HG03045 (cell line): Measurements from ENCODE around the gene DGKH.
"Not testable (repeated sequence)": the region's sequence is repeated elsewhere in the genome, so short reads cannot be mapped to it uniquely, and the experiment has no call there.

Experiments used
- ATAC-seq: cut with Tn5 transposase; IDR thresholded peaks from one replicate; pipeline ENCODE4 v1.9.1; 2021; ENCODE audit warnings: mild to moderate bottlenecking, moderate library complexity; ENCODE audit not compliant: unreplicated experiment

The DGKH gene

DNA sequence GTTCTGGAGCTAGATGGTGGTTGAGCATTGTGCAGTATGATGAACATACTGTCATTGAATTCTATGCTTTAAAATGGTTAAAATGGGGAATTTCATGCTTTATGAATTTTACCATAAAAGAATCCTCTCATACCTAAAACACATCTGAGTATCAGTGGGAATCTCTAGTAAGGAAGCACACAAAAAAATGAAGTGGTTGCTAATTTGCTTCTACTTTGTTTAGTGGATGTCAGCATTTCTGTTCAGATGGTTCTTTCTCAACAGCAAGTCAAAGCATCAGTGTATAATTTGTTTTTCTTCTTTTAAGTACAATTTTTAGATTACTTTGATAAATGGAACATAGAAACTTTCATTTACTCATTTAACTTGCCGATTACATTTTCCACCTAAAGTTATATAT, 171.4 kb downstream of the DGKH start:
- ATAC-seq, result no peak

DNA sequence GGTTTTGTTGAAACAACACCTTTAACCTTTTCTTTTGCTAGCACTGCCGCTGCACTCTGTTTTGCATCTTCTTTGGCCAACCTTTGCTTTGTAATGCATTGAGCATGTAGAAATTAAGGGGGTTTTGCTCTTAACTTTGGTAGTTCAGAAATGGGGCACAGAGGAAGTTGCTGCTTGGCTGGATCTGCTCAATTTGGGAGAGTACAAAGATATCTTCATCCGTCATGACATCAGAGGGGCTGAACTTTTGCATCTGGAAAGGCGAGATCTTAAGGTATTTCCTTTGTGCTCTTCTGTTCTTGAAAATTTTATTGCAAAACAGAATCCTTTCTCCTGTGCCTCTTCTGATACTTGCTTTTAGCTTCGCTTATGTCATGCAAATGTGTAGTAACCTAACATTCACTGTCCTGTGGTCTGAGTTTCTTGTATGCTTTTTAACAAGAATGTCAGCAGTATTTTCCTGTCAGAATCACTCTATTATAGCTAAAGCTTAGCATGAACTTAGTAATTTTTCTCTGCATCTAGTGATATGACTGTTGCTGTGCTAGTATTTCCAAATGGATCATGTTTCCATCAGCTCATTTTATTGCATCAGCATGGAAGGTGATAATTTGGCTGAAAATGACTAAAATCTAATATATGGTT, 172.8 kb downstream of the DGKH start:
- no peak for ATAC-seq

DNA sequence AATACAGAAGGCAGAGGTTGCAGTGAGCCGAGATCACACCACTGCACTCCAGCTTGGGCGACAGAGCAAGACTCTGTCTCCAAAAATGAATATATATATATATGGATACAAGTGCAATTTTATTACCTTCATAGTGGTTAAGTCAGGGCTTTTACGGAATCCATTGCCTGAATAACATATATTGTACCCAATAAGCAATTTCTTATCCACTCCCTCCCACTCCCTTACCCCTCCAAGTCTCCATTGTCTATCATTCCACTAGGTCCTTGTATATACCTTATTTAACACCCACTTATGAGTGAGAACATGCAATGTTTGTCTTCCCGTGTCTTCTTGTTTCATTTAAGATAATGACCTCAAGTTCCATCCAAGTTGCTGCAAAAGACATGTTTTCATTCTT, 175.2 kb downstream of the DGKH start:
- ATAC-seq, result no peak

DNA sequence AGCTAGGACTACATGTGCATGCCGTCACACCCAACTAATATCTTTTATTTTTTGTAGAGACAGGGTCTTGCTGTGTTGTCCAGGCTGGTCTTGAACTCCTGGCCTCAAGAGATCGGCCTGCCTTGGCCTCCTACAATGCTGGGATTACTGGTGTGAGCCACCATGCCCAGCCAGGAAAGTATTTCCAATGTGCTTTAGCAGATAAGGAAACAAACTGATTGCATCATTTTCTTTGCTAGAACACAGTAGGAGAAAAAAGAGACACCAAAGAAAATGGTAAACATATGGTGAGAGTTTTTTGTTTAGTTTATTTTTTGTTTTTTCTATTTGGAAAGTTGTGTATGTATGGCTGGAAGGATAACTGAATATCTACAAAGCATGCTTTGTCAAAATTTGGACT, 176.6 kb downstream of the DGKH start:
- no peak for ATAC-seq

DNA sequence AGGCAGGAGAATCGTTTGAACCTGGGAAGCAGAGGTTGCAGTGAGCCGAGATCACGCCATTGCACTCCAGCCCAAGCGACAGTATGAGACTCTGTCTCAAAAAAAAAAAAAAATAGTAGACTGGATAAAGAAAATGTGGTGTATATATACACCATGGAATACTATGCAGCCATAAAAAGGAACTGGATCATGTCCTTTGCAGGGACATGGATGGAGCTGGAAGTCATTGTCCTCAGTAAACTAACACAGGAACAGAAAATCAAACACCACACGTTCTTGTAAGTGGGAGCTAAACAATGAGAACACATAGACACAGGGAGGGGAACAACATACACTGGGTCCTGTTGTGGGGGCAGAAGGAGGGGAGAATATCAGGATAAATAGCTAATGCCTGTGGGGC, 178.3 kb downstream of the DGKH start:
- not testable (repeated sequence) for ATAC-seq

DNA sequence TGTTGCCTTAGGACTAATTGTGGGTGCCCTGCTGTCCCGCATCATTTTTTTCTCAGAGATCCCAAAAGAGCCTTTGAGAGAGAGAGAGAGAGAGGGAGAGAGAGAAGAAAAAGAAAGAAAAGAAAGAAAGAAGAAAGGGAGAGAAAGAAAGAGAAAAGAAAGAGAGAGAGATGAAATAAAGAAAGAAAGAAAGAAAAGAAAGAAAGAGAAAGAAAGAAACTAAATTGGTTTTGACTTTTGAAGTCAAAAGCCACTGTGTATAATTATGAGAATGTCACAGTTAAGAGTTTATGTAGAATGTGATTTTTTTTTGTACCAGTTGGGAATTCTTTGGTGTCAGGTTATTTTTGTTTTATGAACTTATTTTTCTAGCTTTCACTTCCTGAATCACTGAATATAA, 180.1 kb downstream of the DGKH start:
- ATAC-seq, result no peak

DNA sequence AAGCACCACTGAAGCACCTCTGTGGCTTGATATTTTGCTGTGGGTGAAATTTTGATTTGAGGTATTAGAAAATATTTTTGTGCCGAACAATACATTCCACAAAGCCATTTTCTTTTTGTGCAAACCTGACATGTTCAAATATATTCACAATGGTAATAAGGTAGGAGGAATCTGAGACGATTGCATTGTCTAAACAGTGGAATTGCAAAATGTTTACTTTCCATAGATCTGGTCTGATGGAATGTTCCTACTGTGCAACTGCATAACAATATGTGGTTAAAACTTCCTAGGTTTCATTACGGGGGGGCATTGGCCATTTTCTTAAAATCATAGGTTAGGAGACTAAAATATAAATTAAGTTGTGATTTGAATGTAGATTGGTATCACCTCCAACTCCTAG, 180.8 kb downstream of the DGKH start:
- ATAC-seq, result no peak

DNA sequence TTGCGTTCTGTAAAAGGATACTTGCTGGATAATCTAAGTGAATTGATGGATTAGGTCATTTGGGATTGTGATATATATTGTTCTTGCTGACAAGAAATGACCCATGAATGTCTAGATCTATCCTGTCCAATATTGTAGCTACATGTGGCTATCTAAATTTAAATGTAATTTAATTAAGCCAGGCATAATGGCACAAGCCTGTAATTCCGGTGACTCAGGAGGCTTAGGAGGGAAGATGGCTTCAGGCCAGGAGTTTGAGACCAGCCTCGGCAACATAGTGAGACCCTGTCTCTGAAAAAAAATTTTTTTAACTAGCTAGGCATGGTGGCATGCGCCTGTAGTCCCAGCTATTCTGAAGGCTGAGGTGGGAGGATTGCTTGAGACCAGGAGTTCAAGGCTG, 184.2 kb downstream of the DGKH start:
- ATAC-seq, result no peak

DNA sequence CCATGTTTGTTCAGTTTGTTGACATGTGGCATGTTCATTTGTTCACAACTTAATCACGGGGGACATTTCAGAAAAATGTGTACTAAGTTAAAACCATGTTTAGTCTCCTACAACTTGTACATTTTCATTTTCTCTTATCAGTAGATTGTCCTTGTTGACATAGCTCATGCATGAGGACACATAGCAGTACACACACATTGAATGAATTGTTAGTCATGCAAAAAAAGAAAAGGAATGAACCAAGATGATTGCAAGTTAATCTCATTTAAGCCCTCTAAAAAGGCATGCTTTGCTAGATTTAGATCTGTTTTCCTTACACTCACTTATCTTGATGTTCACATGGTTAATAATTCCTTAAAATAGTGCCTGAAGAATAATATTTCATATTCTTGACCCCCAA, 185.3 kb downstream of the DGKH start:
- ATAC-seq, result no peak

DNA sequence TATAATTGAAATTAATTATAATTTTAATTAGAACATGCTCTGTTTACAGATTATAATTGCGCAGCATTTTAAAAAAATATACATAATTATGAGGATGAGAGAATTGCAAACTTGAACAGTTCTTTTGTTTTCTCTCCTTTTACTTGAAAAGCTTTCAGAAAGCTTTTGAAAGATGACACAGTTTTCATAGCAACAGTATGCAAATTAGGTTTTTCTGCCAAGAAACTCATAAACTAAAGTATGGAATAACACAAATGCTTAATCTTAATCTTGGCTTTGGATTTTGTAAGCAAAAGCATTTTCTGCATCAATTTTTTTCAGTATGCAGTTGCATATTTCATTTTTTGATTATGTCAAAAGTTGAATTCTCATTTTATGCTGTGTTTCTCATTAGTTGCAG, 190.7 kb downstream of the DGKH start:
- ATAC-seq, result no peak

DNA sequence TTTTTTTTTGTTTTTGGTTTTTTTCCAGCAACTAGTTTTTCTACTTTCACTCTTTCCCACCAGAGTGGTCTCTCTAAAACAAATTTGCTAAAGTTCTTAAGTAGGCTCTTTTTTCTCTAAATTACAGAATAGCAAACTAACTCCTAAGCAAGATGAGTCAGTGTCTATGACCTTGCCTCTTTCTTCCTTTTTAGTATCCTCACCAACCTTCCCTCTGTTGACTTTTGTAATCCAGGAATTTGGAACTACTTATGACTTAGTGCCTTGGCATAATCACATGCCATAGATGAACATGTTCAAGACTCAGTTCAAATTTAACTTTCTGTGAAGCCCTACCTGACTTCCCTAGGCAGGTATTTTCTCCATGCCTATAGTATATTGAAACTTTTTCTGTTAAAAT, 191.2 kb downstream of the DGKH start:
- ATAC-seq, result no peak

DNA sequence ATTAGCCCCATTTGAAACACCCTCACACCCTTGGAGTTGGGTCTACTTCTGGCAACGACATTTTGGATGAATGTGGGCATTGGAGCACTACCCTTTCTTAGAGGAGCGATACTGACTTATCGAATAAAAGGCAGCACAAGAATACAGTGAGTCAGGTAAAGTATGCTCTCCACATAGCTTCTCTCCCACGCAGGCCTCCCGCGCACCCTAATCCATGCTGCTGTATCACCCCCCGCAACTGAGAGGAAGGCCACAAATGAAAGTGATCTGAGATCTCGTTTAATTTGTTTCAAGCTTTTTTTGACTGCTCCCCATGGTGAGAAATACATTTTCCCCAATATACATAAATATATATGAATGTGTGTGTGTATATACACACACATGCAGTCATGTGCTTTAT, 198.1 kb downstream of the DGKH start:
- no peak for ATAC-seq

DNA sequence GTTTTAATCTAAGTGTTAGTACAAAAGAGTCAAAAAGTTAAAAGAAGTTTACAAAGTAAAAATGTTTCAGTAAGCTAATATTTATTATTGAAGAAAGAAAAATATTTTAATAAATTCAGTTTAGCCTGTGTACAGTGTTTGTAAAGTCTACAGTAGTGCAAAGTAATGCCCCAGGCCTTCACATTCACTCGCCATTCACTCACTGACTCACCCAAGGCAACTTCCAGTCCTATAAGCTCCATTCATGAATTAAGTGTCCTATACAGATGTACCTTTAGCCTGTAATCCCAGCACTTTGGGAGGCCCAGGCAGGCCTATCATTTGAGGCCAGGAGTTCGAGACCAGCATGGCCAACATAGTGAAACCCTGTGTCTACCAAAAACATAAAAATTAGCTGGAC, 199.4 kb downstream of the DGKH start:
- no peak for ATAC-seq

DNA sequence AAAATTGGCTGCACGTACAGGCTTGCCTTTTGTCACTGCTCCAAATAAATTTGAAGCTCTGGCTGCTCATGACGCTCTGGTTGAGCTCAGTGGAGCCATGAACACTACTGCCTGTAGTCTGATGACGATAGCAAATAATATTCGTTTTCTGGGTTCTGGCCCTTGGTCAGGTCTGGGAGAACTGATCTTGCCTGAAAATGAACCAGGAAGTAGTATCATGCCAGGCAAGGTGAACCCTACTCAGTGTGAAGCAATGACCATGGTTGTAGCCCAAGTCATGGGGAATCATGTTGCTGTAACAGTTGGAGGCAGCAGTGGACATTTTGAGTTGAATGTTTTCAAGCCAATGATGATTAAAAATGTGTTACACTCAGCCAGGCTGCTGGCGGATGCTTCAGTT, 207.4 kb downstream of the DGKH start:
- no peak for ATAC-seq

DNA sequence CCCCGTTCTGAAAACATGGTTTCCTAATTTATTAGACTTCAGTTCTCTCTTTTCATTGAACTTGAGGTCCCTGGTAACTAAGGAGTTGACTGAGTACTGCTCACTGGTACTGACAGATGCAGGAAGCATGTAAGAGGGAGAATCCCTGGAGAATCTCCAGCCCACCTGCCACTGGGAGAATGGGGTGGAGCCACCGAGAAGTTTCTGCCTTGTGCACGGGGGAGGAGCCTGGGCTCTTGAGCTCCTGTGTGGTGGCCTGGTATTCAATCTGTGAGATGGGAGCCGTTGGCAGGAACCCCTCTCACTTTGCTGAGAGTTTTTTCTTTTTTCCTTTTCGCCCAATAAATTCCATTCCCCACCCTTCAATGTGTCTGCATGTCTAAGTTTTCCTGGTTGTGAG, 210.3 kb downstream of the DGKH start:
- ATAC-seq, result no peak

DNA sequence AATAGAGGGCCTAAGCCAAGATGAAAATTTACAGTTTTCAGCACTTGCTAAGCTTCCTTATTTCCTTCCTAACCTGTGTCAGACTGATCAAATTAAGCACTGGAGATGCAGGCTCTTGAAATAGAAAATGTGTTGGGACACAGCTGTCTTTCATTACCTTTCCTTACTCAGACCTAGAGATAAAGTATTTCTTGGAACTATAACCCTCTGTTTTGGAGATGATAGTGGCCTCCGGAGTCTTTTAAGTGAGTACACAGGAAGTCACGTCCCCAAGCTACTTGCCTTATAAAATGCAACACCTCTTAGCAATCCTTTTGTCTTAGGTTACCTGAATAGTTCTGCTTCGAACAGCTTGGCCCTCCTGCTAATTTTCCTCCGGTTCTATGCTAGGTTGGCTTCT, 211.1 kb downstream of the DGKH start:
- no peak for ATAC-seq

DNA sequence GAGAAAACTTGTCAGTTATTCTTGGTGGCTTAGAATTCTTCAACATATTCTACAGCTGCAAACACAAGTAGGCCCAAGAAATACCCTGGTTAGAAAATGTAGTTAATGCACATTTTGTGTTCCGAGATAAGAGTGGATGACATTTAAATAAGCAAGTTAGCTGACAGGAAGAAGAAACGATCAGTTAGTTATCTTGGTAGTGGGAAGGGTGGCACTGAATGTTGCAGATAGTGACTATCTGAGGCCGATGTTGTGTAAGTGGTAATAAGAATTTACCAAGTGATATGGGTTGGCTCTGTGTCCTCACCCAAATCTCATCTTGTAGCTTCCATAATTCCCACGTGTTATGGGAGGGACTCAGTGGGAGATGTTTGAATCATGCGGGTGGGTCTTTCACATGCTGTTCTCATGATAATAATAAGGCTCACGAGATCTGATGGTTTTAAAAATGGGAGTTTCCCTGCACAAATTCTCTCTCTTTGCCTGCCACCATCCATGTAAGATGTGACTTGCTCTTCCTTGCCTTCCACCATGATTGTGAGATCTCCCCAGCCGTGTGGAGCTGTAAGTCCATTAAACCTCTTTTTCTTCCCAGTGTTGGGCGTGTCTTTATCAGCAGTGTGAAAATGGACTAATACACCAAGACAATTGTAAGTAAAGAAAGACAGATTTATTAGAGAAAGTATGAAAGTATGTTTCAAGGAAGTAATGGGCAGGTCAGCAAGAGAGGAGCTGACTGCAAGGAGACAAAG, 212.6 kb downstream of the DGKH start:
- no peak for ATAC-seq

DNA sequence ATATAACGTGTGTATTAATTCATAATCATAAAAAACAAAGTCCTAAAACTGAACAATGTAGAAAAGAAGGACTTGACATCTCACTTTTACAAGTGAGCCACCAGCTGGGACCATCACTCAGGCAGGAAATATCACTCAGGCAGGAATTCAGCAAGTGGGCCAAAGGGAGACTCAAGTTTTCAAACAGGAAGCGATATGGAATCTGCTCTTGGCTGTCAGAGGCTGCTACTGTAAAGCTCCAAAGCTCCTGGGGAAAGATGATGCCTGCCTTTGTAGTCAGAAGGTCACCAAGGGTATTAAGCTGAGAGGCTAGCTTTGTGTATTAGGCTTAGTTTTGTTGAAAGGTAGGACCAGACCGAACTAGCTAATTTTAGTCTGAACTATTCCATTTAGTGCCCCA, 218.0 kb downstream of the DGKH start:
- ATAC-seq, result no peak

DNA sequence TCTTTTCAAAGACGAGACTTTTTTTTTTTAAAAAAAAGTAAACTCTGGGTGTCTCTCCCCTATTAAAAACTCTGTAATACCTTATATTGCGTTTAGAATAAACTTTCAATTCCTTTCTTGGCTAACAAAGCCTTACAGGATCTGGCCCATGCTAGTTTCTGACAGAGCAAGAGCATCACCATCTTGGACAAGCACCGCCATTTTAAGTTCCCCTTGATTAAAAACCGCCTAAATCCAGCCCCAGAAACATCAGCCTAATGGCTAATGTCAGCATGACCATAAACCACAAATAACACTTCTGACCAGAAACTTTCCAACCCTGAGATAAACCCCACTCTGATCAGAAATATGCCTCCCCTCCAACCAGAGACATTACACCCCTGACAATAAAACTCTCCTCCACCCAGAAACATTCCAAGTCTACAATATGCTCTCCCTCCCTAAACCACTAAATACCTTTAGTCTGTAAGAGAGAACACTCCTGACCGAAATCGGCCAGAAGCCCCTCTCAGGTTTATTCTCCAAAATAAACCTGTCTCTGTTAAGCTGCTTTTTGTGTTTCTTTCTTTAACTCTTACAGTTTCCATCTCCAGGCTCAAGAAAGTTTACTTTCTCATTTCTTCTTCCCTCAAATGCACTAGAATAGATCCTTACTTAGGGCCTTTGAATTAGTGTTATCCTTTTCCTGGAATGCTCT, 221.9 kb downstream of the DGKH start:
- no peak for ATAC-seq

DNA sequence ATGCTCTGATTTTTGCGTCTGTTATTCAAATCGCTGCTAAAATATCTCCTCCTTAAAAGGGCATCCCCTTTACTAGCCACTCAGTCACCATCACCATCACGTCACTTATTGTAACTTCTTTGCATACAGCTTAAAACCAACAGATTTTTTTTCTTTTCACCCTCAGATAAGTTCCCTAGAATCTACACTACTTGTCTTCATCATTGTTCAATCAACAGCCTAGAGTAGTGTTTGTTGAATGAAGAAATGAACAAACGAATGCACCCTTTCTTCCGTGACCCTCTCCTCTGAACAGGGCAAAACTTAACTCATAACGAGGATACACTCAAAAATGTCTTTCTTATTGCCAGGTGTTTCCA, 222.4 kb downstream of the DGKH start:
- ATAC-seq, result no peak

DNA sequence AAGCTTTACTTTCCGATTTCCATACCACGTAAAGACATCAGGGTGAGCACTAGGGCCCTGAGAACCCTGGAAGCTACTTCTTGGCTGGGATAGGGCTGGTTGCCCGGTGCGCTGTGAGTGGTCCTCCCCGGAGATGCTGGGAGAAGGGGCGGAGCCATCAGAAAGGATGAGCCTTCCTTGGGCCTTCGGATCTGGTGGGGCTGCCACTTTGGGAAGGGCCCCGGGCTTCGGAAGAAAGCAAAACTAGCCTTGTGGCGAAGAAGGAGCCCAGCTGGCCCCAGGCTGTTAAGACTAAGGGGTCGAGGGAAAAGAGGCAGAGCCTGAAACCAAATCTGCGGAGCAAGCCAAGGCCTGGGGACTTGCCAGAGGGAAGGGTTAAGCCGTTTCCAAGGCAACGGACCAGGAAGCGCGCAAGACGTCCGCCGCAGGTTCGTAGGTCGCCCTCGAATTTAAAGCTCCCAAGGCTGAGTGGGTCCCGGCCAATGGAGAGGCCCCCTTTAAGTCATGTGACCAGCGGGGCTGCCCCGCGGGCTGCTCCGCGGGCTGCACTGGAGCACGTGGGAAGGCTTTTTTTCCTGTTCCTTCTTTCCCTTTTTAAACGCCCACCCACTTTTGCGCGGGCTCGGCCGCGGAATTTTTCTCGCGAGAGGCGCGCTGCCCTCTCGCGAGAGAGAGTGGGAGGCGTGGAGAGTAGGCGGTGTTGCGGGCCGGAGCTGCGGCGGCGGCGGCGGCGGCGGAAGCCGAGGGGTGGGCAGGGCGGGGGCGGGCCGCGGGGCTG, 223.1 kb downstream of the DGKH start:
- ATAC-seq, result peak; percentile 91
